Measurements from ENCODE around the gene INKA2.
"Not testable (repeated sequence)": the region's sequence is repeated elsewhere in the genome, so short reads cannot be mapped to it uniquely, and the experiment has no call there.

The INKA2 gene

GRCh38 chr1:111750856-111751255 is 11.7 kb upstream of the INKA2 start:
- no peak for DNase-seq (ENCODE audit: low read depth in 1 of 2, low spot score in 1 of 2)

GRCh38 chr1:111749628-111750027 is 10.4 kb upstream of the INKA2 start:
- DNase-seq (ENCODE audit: low read depth in 1 of 2, low spot score in 1 of 2): no peak

- no peak for DNase-seq (ENCODE audit: low read depth in 1 of 2, low spot score in 1 of 2)
These were observed 8.8 kb upstream of the INKA2 start for GRCh38 chr1:111747947-111748346.

GRCh38 chr1:111747282-111747734 is 8.1 kb upstream of the INKA2 start:
- no peak for DNase-seq (ENCODE audit: low read depth in 1 of 2, low spot score in 1 of 2)

GRCh38 chr1:111746614-111746999 is 7.4 kb upstream of the INKA2 start:
- no peak for DNase-seq (ENCODE audit: low read depth in 1 of 2, low spot score in 1 of 2)

GRCh38 chr1:111745675-111746613 is 6.7 kb upstream of the INKA2 start:
- no peak for DNase-seq (ENCODE audit: low read depth in 1 of 2, low spot score in 1 of 2)

- DNase-seq (ENCODE audit: low read depth in 1 of 2, low spot score in 1 of 2): no peak
These were observed 4.5 kb upstream of the INKA2 start for GRCh38 chr1:111743679-111744101.

- no peak for DNase-seq (ENCODE audit: low read depth in 1 of 2, low spot score in 1 of 2)
These were observed 3.8 kb upstream of the INKA2 start for GRCh38 chr1:111742938-111743549.

- DNase-seq (ENCODE audit: low read depth in 1 of 2, low spot score in 1 of 2): not testable (repeated sequence)
These were observed 3.1 kb upstream of the INKA2 start for GRCh38 chr1:111742292-111742691.

- DNase-seq (ENCODE audit: low read depth in 1 of 2, low spot score in 1 of 2): peak in 1 of 2 donors; percentile 13
These were observed 950 bp upstream of the INKA2 start for GRCh38 chr1:111739925-111740765.

GRCh38 chr1:111738436-111739193 is 580 bp downstream of the INKA2 start:
- DNase-seq (ENCODE audit: low read depth in 1 of 2, low spot score in 1 of 2): peak in 1 of 2 donors; percentile 15

GRCh38 chr1:111738133-111738435 is 1.1 kb downstream of the INKA2 start:
- DNase-seq (ENCODE audit: low read depth in 1 of 2, low spot score in 1 of 2): no peak

GRCh38 chr1:111737216-111738132 is 1.7 kb downstream of the INKA2 start:
- no peak for DNase-seq (ENCODE audit: low read depth in 1 of 2, low spot score in 1 of 2)

GRCh38 chr1:111736548-111737215 is 2.5 kb downstream of the INKA2 start:
- DNase-seq (ENCODE audit: low read depth in 1 of 2, low spot score in 1 of 2): no peak

- DNase-seq (ENCODE audit: low read depth in 1 of 2, low spot score in 1 of 2): no peak
These were observed 3.2 kb downstream of the INKA2 start for GRCh38 chr1:111735858-111736544.

- no peak for DNase-seq (ENCODE audit: low read depth in 1 of 2, low spot score in 1 of 2)
These were observed 3.9 kb downstream of the INKA2 start for GRCh38 chr1:111735321-111735720.

- DNase-seq (ENCODE audit: low read depth in 1 of 2, low spot score in 1 of 2): no peak
These were observed 4.3 kb downstream of the INKA2 start for GRCh38 chr1:111734856-111735255.

- DNase-seq (ENCODE audit: low read depth in 1 of 2, low spot score in 1 of 2): no peak
These were observed 4.8 kb downstream of the INKA2 start for GRCh38 chr1:111734426-111734825.

- no peak for DNase-seq (ENCODE audit: low read depth in 1 of 2, low spot score in 1 of 2)
These were observed 5.2 kb downstream of the INKA2 start for GRCh38 chr1:111733992-111734341.

Measured in stimulated activated CD4-positive, alpha-beta T cell treated with anti-CD3 and anti-CD28 coated beads, Interleukin-15, amount 100 ng/mL, for 1 hour (primary cell).